ENCODE results near the gene GNAT1. TPM values are rescaled to one million over a fixed set of nuclear protein-coding genes. Genes with fewer than 3 reads are reported as not detected.
A peak's percentile ranks its signal among the peaks of the same experiment; 100 is the strongest.
"Not testable (repeated sequence)": the region's sequence is repeated elsewhere in the genome, so short reads cannot be mapped to it uniquely, and the experiment has no call there.

GNAT1 gene
- polyA plus RNA-seq, 12 donors: 0.08 to 0.23 (median 0.21) TPM; not detected in 9

DNA sequence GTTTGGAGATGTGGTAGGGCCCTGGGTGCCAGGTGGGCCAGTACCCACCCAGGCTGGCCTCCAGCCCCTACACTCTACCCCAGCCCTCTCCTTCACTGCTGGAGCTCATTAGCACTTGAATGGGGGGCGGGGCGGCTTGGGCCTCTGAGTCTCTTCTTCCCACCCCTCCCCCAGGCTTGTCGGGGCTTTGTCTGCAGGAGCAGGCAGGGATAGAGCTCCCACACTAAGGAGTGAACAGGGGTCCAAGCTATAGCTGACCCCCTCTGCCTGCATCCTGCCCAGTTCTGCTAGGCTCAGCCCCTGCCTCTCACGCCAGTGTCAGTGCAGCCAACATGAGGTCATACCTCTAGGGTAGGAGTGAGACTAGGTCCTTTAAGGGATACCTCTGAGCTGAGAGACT, 49.8 kb downstream of the GNAT1 start:
- no peak for DNase-seq

- DNase-seq: no peak
Measured at GRCh38 chr3:50241713-50242380, 50.4 kb downstream of the GNAT1 start.

DNA sequence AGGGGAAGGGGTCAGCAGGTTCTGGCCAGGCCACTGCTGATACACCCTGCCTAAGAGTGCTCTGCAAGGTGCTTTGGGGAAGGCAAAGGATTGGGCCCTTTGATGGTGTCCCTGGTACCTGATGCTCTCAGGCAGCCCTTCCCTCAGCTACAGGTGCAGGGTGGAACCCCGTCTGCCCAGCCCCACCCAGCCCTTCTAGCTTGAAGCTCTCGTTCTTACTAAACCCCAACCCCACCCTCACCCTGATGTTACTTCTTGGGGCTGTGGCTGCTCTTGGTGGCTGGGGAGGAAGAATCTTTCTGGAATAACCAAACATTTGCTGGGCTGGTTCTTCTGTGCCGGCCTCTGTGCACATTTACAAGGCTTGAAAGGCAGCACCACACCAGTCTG, 51.0 kb downstream of the GNAT1 start:
- no peak for DNase-seq

- DNase-seq: no peak
Measured at GRCh38 chr3:50242851-50243542, 51.6 kb downstream of the GNAT1 start.

- DNase-seq: no peak
Measured at GRCh38 chr3:50243543-50243895, 52.1 kb downstream of the GNAT1 start.

- not testable (repeated sequence) for DNase-seq
Measured at GRCh38 chr3:50244813-50245212, 53.4 kb downstream of the GNAT1 start.

GRCh38 chr3:50245251-50245745, 53.9 kb downstream of the GNAT1 start:
- no peak for DNase-seq

GRCh38 chr3:50245831-50246516, 54.6 kb downstream of the GNAT1 start:
- peak; percentile 88 for DNase-seq

DNA sequence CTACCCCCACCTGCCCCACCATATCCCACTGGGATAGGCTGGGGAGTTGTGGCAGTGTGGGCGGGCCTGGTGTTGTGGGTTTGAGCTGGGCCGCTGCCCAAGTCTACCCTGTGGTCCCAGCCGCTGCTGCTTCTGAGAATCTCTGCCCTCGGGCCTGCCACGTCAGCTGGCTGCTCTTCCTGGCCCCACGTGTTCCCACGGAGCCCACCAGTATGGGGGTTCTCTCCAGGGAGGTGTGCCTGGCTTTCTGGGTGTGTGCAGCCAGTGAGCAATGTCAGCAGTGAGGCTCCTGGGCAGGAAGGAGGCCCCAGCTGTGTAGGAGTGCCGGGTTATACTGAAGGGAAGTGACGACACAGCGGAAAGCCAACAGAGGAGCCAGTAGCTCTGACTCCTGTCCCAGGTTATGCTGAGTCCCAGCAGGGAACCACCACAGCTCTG, 55.1 kb downstream of the GNAT1 start:
- no peak for DNase-seq

Other genes starting within 250 kb of the GNAT1 start
- 100 to 1,000 TPM in 11 of 12 donors, not detected in 1; 122 to 278 (median 156) TPM for gene RBM5, start 102.7 kb upstream of the GNAT1 start, polyA plus RNA-seq (ENCODE audit: insufficient read length in 12 of 12)
- gene SEMA3F, start 36.3 kb upstream of the GNAT1 start, polyA plus RNA-seq (ENCODE audit: insufficient read length in 12 of 12): 10 to 100 TPM in 9 of 12 donors, 1 to 10 TPM in 2, not detected in 1; 6.4 to 70.8 (median 14.0) TPM
- 1 to 10 TPM in 10 of 12 donors, not detected in 2; 1.3 to 4.3 (median 3.1) TPM for gene SLC38A3, start 13.7 kb downstream of the GNAT1 start, polyA plus RNA-seq (ENCODE audit: insufficient read length in 12 of 12)
- 100 to 1,000 TPM; 153 to 270 (median 174) TPM for gene GNAI2, start 44.6 kb downstream of the GNAT1 start, polyA plus RNA-seq (ENCODE audit: insufficient read length in 12 of 12)
- gene SEMA3B, start 77.5 kb downstream of the GNAT1 start, polyA plus RNA-seq (ENCODE audit: insufficient read length in 12 of 12): 10 to 100 TPM in 11 of 12 donors, not detected in 1; 30.1 to 92.7 (median 35.2) TPM
- gene LSMEM2, start 87.5 kb downstream of the GNAT1 start, polyA plus RNA-seq (ENCODE audit: insufficient read length in 12 of 12): 10 to 100 TPM in 10 of 12 donors, 1 to 10 TPM in 1, not detected in 1; 8.2 to 40.8 (median 26.1) TPM
- 10 to 100 TPM in 11 of 12 donors, not detected in 1; 33.8 to 53.7 (median 48.0) TPM for gene IFRD2, start 100.8 kb downstream of the GNAT1 start, polyA plus RNA-seq (ENCODE audit: insufficient read length in 12 of 12)
- gene HYAL3, start 107.8 kb downstream of the GNAT1 start, polyA plus RNA-seq (ENCODE audit: insufficient read length in 12 of 12): 1 to 10 TPM in 10 of 12 donors, not detected in 2; 1.2 to 4.4 (median 2.1) TPM
- gene NAA80, start 107.8 kb downstream of the GNAT1 start, polyA plus RNA-seq (ENCODE audit: insufficient read length in 12 of 12): 10 to 100 TPM in 1 of 12 donors, 1 to 10 TPM in 9, not detected in 2; 4.5 to 12.5 (median 6.1) TPM
- 1 to 10 TPM in 8 of 12 donors, under 1 TPM in 2, not detected in 2; 0.95 to 3.3 (median 1.8) TPM for gene HYAL1, start 112.0 kb downstream of the GNAT1 start, polyA plus RNA-seq (ENCODE audit: insufficient read length in 12 of 12)
- 10 to 100 TPM in 11 of 12 donors, not detected in 1; 30.9 to 43.9 (median 36.9) TPM for gene HYAL2, start 131.1 kb downstream of the GNAT1 start, polyA plus RNA-seq (ENCODE audit: insufficient read length in 12 of 12)
- gene TUSC2, start 136.6 kb downstream of the GNAT1 start, polyA plus RNA-seq (ENCODE audit: insufficient read length in 12 of 12): 10 to 100 TPM in 11 of 12 donors, not detected in 1; 12.5 to 45.3 (median 15.9) TPM
- 10 to 100 TPM in 11 of 12 donors, not detected in 1; 26.1 to 42.4 (median 33.0) TPM for gene RASSF1, start 149.2 kb downstream of the GNAT1 start, polyA plus RNA-seq (ENCODE audit: insufficient read length in 12 of 12)
- gene ZMYND10, start 154.1 kb downstream of the GNAT1 start, polyA plus RNA-seq (ENCODE audit: insufficient read length in 12 of 12): 1 to 10 TPM in 3 of 12 donors, under 1 TPM in 7, not detected in 2; 0.65 to 1.7 (median 0.83) TPM
- gene NPRL2, start 159.2 kb downstream of the GNAT1 start, polyA plus RNA-seq (ENCODE audit: insufficient read length in 12 of 12): 10 to 100 TPM in 10 of 12 donors, 1 to 10 TPM in 1, not detected in 1; 7.5 to 21.8 (median 18.0) TPM
- 1 to 10 TPM in 10 of 12 donors, not detected in 2; 4.3 to 7.8 (median 6.7) TPM for gene CYB561D2, start 159.3 kb downstream of the GNAT1 start, polyA plus RNA-seq (ENCODE audit: insufficient read length in 12 of 12)
- gene TMEM115, start 167.9 kb downstream of the GNAT1 start, polyA plus RNA-seq (ENCODE audit: insufficient read length in 12 of 12): 10 to 100 TPM in 11 of 12 donors, not detected in 1; 19.5 to 29.1 (median 22.9) TPM